GM12878 (cell line): ENCODE data around the gene DDX19B. TPM values are rescaled to one million over a fixed set of nuclear protein-coding genes. Genes with fewer than 3 reads are reported as not detected.
A peak's percentile ranks its signal among the peaks of the same experiment; 100 is the strongest.

ENCODE experiments used
- ATAC-seq: fragments of 200-7000 bp; cut with Tn5 transposase; 3 replicates; pipeline ENCODE4 v1.9.1; 2020; ENCODE audit warnings: mild to moderate bottlenecking, moderate library complexity
- BruUV-seq: library from RNA; stranded (reverse); fragments of 400-500 nt; replicated peaks from 2 replicates; lab custom pipeline; 2021; lab: Mats Ljungman, UMichigan
- CTCF ChIA-PET: fragments of 300-600 bp; sonication (Branson Sonifier 250); formaldehyde crosslinking; extraction: SDS; loops from one replicate; lab custom pipeline; 2021; ENCODE audit warnings: inconsistent platforms; lab: Yijun Ruan, JAX
- POLR2A ChIA-PET: fragments of 350-600 bp; formaldehyde crosslinking; extraction: SDS; loops from one replicate; lab custom pipeline; 2021; ENCODE audit warnings: inconsistent platforms; lab: Charles Lee
- RAD21 ChIA-PET: fragments of 300-600 bp; sonication (Branson Sonifier 250); formaldehyde crosslinking; loops from one replicate; lab custom pipeline; 2023; ENCODE audit warnings: antibody characterized with exemption; ENCODE audit not compliant: unreplicated experiment; lab: Charles Lee
- SMC1A ChIA-PET: fragments of 300-600 bp; sonication (Branson Sonifier 250); formaldehyde crosslinking; loops from one replicate; lab custom pipeline; 2023; ENCODE audit not compliant: unreplicated experiment, uncharacterized antibody; lab: Charles Lee
- DNase-seq: peaks from one replicate; pipeline ENCODE4 v3.0.0-alpha.2; 2011; ENCODE audit warnings: low read depth, low spot score
- FAIRE-seq: peaks from 3 replicates; lab custom pipeline; 2011; peaks lifted over from hg19 to GRCh38; lab: Jason Lieb, UNC
- H2AFZ ChIP-seq: 2 replicates; pipeline ENCODE4 v1.6.0; 2011; ENCODE audit warnings: low read depth, low read length, control low read depth; ENCODE audit not compliant: control insufficient read depth
- H3K27ac ChIP-seq: 2 replicates; pipeline ENCODE4 v1.5.1; 2011; ENCODE audit warnings: control low read depth; ENCODE audit not compliant: control insufficient read depth, insufficient read depth
- H3K27me3 ChIP-seq, 2 experiments: replicated peaks in 1 of 2; 2 replicates each; pipeline versions ENCODE4 v1.6.0 to v1.6.1; 2011; ENCODE audit warnings: low read length in 1 of 2; ENCODE audit not compliant: control insufficient read depth in 2 of 2, insufficient read depth in 2 of 2
- H3K36me3 ChIP-seq, 2 experiments: 2 replicates each; pipeline ENCODE4 v1.5.1; 2011; ENCODE audit warnings: low read length in 1 of 2; ENCODE audit not compliant: control insufficient read depth in 2 of 2, insufficient read depth in 2 of 2
- H3K4me1 ChIP-seq: 2 replicates; pipeline ENCODE4 v1.6.1; 2011; ENCODE audit warnings: mild to moderate bottlenecking, low read length, moderate library complexity, mixed read lengths; ENCODE audit not compliant: control insufficient read depth, insufficient read depth
- H3K4me2 ChIP-seq: 2 replicates; pipeline ENCODE4 v1.6.0; 2011; ENCODE audit warnings: control low read depth; ENCODE audit not compliant: control insufficient read depth, insufficient read depth
- H3K4me3 ChIP-seq: fragments of 200-600 bp; sonication (generic); 2 replicates; pipeline ENCODE4 v1.5.1; 2016
- H3K79me2 ChIP-seq: 2 replicates; pipeline ENCODE4 v1.6.0; 2011; ENCODE audit warnings: low read length; ENCODE audit not compliant: control insufficient read depth, insufficient read depth
- H3K9ac ChIP-seq: 2 replicates; pipeline ENCODE4 v1.8.0; 2011; ENCODE audit warnings: low read length, control low read depth, mixed read lengths; ENCODE audit not compliant: control insufficient read depth, insufficient read depth
- H3K9me3 ChIP-seq: replicated peaks from 3 replicates; pipeline ENCODE4 v1.5.1; 2011; ENCODE audit warnings: mild to moderate bottlenecking, low read length; ENCODE audit not compliant: control insufficient read depth, insufficient read depth
- H4K20me1 ChIP-seq: 2 replicates; pipeline ENCODE4 v1.6.0; 2011; ENCODE audit not compliant: control insufficient read depth, insufficient read depth
- ATF2 ChIP-seq: IDR thresholded peaks from 2 replicates; pipeline ENCODE4 v1.6.1; 2012; ENCODE audit warnings: low read length, inconsistent platforms
- ATF3 ChIP-seq: IDR thresholded peaks from 2 replicates; pipeline ENCODE4 v1.6.1; 2011; ENCODE audit warnings: low read depth, mild to moderate bottlenecking, low read length, moderate library complexity, borderline replicate concordance; ENCODE audit errors: extremely low read depth
- BACH1 ChIP-seq: fragments of 450-650 bp; IDR thresholded peaks from 2 replicates; pipeline ENCODE4 v1.6.1; 2017; ENCODE audit warnings: mild to moderate bottlenecking, borderline replicate concordance
- CBFB ChIP-seq: IDR thresholded peaks from 2 replicates; pipeline ENCODE4 v1.6.1; 2016; ENCODE audit warnings: antibody characterized with exemption, low read depth
- CHD4 ChIP-seq: fragments of 200-600 bp; sonication (generic); IDR thresholded peaks from 2 replicates; pipeline ENCODE4 v1.6.1; 2016; ENCODE audit warnings: mild to moderate bottlenecking
- DPF2 ChIP-seq: fragments of 450-650 bp; IDR thresholded peaks from 2 replicates; pipeline ENCODE4 v1.6.1; 2017; ENCODE audit warnings: mild to moderate bottlenecking
- EP300 ChIP-seq, 2 experiments: fragments of 150-350 bp in 1 of 2; IDR thresholded peaks; 2 replicates each; pipeline ENCODE4 v1.6.1; 2011 to 2012; ENCODE audit warnings: low read depth in 2 of 2, low read length in 2 of 2, borderline replicate concordance in 1 of 2, improper control_type of control experiment in 1 of 2, inconsistent platforms in 1 of 2; ENCODE audit not compliant: control insufficient read depth in 1 of 2
- LARP7 ChIP-seq: fragments of 450-650 bp; IDR thresholded peaks from 2 replicates; pipeline ENCODE4 v1.6.1; 2017; ENCODE audit warnings: mild to moderate bottlenecking
- NFYB ChIP-seq: IDR thresholded peaks from 2 replicates; pipeline ENCODE4 v1.6.1; 2011; ENCODE audit warnings: low read depth, mild to moderate bottlenecking, low read length, improper control_type of control experiment, moderate library complexity; ENCODE audit not compliant: insufficient read depth
- POLR2A ChIP-seq: IDR thresholded peaks from 2 replicates; pipeline ENCODE4 v1.6.1; 2011; ENCODE audit warnings: low read depth, mild to moderate bottlenecking, low read length
- POLR2AphosphoS5 ChIP-seq: IDR thresholded peaks from 2 replicates; pipeline ENCODE4 v1.6.1; 2011; ENCODE audit warnings: mild to moderate bottlenecking, low read length, inconsistent platforms
- RAD51 ChIP-seq: fragments of 450-650 bp; IDR thresholded peaks from 2 replicates; pipeline ENCODE4 v1.6.1; 2016; ENCODE audit warnings: moderate library complexity, mild to moderate bottlenecking, inconsistent platforms
- RELA ChIP-seq: fragments of 450-650 bp; IDR thresholded peaks from 2 replicates; pipeline ENCODE4 v1.8.0; 2014; ENCODE audit warnings: borderline replicate concordance; ENCODE audit not compliant: partially characterized antibody
- RUNX3 ChIP-seq: IDR thresholded peaks from 2 replicates; pipeline ENCODE4 v1.6.1; 2012; ENCODE audit warnings: low read length, inconsistent platforms
- TAF1 ChIP-seq: IDR thresholded peaks from 2 replicates; pipeline ENCODE4 v1.6.1; 2011; ENCODE audit warnings: mild to moderate bottlenecking, low read depth, low read length, borderline replicate concordance
- YBX1 ChIP-seq: fragments of 450-650 bp; IDR thresholded peaks from 2 replicates; pipeline ENCODE4 v1.6.1; 2016; ENCODE audit warnings: antibody characterized with exemption
- ZBTB11 ChIP-seq: fragments of 450-650 bp; formaldehyde crosslinking; IDR thresholded peaks from 2 replicates; pipeline ENCODE4 v1.5.0; 2022; ENCODE audit warnings: mild to moderate bottlenecking, missing genetic modification characterization
- ZSCAN29 ChIP-seq: fragments of 450-650 bp; IDR thresholded peaks from 2 replicates; pipeline ENCODE4 v1.6.1; 2017; ENCODE audit warnings: mild to moderate bottlenecking, moderate library complexity
- WGBS: methylation state at CpG from one replicate; pipeline ENCODE4 v1.1.6; 2016; ENCODE audit warnings: low lambda C conversion rate; ENCODE audit not compliant: insufficient replicate concordance, insufficient coverage; ENCODE audit errors: missing lambda C conversion rate; 5-methylcytosine and 5-hydroxymethylcytosine counted together
- in situ Hi-C: fragments of 300-500 bp; cut with MboI; formaldehyde crosslinking; loops from 9 replicates; pipeline ENCODE4 v1.14.3; 2018; ENCODE audit warnings: mixed read lengths
- intact Hi-C: fragments of 100-400 bp; cut with micrococcal nuclease; formaldehyde crosslinking; loops from one replicate; pipeline ENCODE4 v1.14.2; 2022; ENCODE audit not compliant: unreplicated experiment
- polyA plus RNA-seq, 11 experiments: library from polyadenylated mRNA; depleted of rRNA in 4 of 11; unstranded in 6 of 11; stranded (reverse) in 5 of 11; fragments of >200 nt; fragmentation: Nextera tagmentation in 4 of 11; fragmentation: Illumina TruSeq in 1 of 11; extraction: Ambion mirVana in 4 of 11; extraction: Trizol in 1 of 11; gene quantifications; 1 replicate in 1 of 11; 2 replicates in 10 of 11; pipeline versions ENCODE4 v1.2.1 to v1.2.3, GENCODE V29; 2011 to 2016; ENCODE audit warnings: inconsistent platforms in 2 of 11, missing spikeins in 2 of 11, low read depth in 1 of 11
- total RNA-seq, 4 experiments: library from RNA; depleted of rRNA in 3 of 4; stranded (reverse); fragments of >200 nt in 3 of 4; fragmentation: Illumina TruSeq in 1 of 4; extraction: Trizol in 1 of 4; gene quantifications; 2 replicates each; pipeline versions ENCODE4 v1.2.1 to v1.2.3, GENCODE V29; 2013 to 2021

DDX19B gene
- total and polyA plus RNA-seq, 10 of the 15 experiments (the other 5 are each of a cell fraction or from before 2014, with no cell fraction given) = 14.1 to 69.1 (median 42.5) TPM

GRCh38 chr16:70381604-70382342 lies 82.8 kb downstream of the DDX19B start:
- H3K27me3 ChIP-seq = no peaks in the 10 kb centered on the region
- H3K79me2 ChIP-seq = peaks cover 23% of the 10 kb centered on the region
- H4K20me1 ChIP-seq = no peaks in the 10 kb centered on the region
- WGBS = 15% methylated on average over 35 of the region's 47 CpGs
- H3K27ac ChIP-seq = peak overlapping the region; percentile 92
- H2AFZ ChIP-seq = peak overlapping the region; percentile 93; the same call in 1 of the 2 replicates
- peaks cover 9 to 12% of the 10 kb centered on the region in 2 experiments; a peak in 3 of 4 replicates for H3K36me3 ChIP-seq
- TSS peak; percentile 85 for BruUV-seq
- no peaks in the 10 kb centered on the region for H3K9me3 ChIP-seq
- intact Hi-C loops (loop anchor here (2.0 kb wide), 4 partner anchors 49 to 147 kb away; partner anchors contain the start of gene ST3GAL2), in situ Hi-C loops (no loop called here)
- DNase-seq = no peak
- peak overlapping the region; percentile 93 for H3K4me2 ChIP-seq
- no peak for FAIRE-seq
- ChIA-PET POLR2A (interaction anchor here (0.7 to 2.4 kb wide), 8 partner anchors 13 to 143 kb away, joined by 3 to 20 read pairs (median 5); partner anchors contain the start of gene FCSK), CTCF (interaction anchor here (0.6 to 2.9 kb wide), 12 partner anchors 10 to 652 kb away, joined by 3 to 26 read pairs (median 4); partner anchors contain the start of genes COG4, EXOSC6, FCSK and SF3B3), SMC1A (interaction anchor here (0.8 to 2.4 kb wide), 7 partner anchors 12 to 149 kb away, joined by 3 to 10 read pairs (median 5); partner anchors contain the start of gene DDX19A), RAD21 (interaction anchor here (0.6 to 3.3 kb wide), 17 partner anchors 12 to 271 kb away, joined by 3 to 28 read pairs (median 7); partner anchors contain the start of genes COG4, FCSK, SF3B3 and ST3GAL2)
- H3K4me3 ChIP-seq = peak overlapping the region; percentile 59; the same call in 1 of the 2 replicates
- peak overlapping the region; percentile 67; the same call in 1 of the 2 replicates for H3K9ac ChIP-seq
- TF ChIP-seq BACH1 (no peak), RUNX3 (no peak), ATF2 (no peak), EP300 (IDR thresholded peaks at IDR 0.05; ENCODE audit: borderline replicate concordance in 1 of 2, control insufficient read depth in 1 of 2, low read depth in 2 of 2, low read length in 2 of 2) (no peak), POLR2AphosphoS5 (no peak), RELA (no peak), CHD4 (no peak), RAD51 (no peak), YBX1 (no peak), ZBTB11 (CRISPR knock-in tag) (0 out of 2 replicates have a peak, but pooled peaks have one; percentile 11), ZSCAN29 (no peak), NFYB (0 out of 2 replicates have a peak, but pooled peaks have one; percentile 5), CBFB (0 out of 2 replicates have a peak, but pooled peaks have one; percentile 4), ATF3 (no peak), LARP7 (peak; percentile 23), DPF2 (peak; percentile 31; the same call in 1 of the 2 replicates), POLR2A (peak; percentile 80), TAF1 (no peak)
- H3K4me1 ChIP-seq = peaks cover 14% of the 10 kb centered on the region
- peak; percentile 18 for ATAC-seq
